GM20000 (cell line): ENCODE results near the gene RYR3.

Experiments
- DNase-seq: peaks from one replicate; pipeline ENCODE4 v3.0.0; 2012; ENCODE audit warnings: low spot score
- CTCF ChIP-seq: IDR thresholded peaks from 2 replicates; pipeline ENCODE4 v1.5.1; 2012; ENCODE audit warnings: mild to moderate bottlenecking, control low read depth; ENCODE audit errors: extremely low read depth, missing control alignments

RYR3 gene

GRCh38 chr15:33644304-33644703 lies 333.5 kb downstream of the RYR3 start:
- DNase-seq: no peak

GRCh38 chr15:33646744-33647143 lies 336.0 kb downstream of the RYR3 start:
- DNase-seq: no peak
- TF ChIP-seq CTCF: no peak

More at GRCh38 chr15:33644304-33644703, 333.5 kb downstream of the RYR3 start:
- TF ChIP-seq CTCF: no peak

GRCh38 chr15:33649217-33649933 lies 338.6 kb downstream of the RYR3 start:
- no peak for DNase-seq
- TF ChIP-seq CTCF: no peak

GRCh38 chr15:33654860-33655259 lies 344.1 kb downstream of the RYR3 start:
- TF ChIP-seq CTCF: no peak
- DNase-seq: no peak

- DNase-seq: no peak
- no peak for TF ChIP-seq CTCF
Measured at GRCh38 chr15:33655488-33655887, 344.7 kb downstream of the RYR3 start.

GRCh38 chr15:33656168-33656567 lies 345.4 kb downstream of the RYR3 start:
- TF ChIP-seq CTCF: no peak
- DNase-seq: no peak

- no peak for TF ChIP-seq CTCF
Measured at GRCh38 chr15:33660151-33660550, 349.4 kb downstream of the RYR3 start.

More at GRCh38 chr15:33660151-33660550, 349.4 kb downstream of the RYR3 start:
- no peak for DNase-seq
